GM11168 (cell line): ENCODE measurements around the gene CHN1.

ENCODE experiments used
- in situ Hi-C: fragments of 300-500 bp; cut with MboI; formaldehyde crosslinking; loops from one replicate; pipeline ENCODE4 v1.12.0; 2022; ENCODE audit warnings: low sequenced_read_pairs; ENCODE audit not compliant: unreplicated experiment

Gene CHN1

DNA sequence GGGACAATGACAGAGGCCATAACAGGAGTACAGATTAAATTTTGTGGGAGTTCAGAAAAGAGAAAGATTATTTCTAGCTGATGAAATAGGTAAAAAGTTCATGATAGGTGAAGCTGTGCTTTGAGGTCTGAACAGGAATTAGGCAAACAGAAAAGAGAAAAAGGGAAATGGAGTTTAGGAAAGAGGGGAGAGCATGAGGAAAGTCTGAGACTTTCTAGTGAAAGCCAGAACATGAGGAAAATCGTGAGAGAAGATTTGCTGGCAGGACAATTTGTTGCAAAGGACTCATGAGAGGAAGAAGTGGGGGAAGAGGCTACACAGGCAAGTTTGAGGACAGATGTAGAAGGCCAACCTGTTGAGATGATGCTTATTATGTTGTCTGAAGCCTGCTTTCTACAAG is 6.3 kb upstream of the CHN1 start:
- in situ Hi-C loops = no loop called here

DNA sequence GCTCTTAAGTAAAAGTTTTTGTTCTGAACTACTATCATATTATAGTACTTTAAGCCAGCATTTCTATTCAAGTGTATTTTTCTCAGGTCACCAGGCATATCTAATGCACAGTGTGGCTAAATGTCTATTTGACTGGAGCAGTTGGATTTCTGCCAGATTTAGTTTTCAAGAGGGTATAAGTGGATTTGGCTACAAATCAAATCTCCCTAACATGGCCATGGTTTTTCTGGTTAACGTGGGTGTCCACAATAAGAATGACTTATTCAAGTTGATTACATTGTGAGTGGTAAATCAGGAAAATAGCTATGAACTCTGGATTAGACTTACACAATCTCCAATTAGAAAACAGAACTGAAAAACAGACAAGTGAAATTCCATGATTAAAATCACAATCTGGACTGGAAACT is 5.7 kb upstream of the CHN1 start:
- in situ Hi-C loops = no loop called here

DNA sequence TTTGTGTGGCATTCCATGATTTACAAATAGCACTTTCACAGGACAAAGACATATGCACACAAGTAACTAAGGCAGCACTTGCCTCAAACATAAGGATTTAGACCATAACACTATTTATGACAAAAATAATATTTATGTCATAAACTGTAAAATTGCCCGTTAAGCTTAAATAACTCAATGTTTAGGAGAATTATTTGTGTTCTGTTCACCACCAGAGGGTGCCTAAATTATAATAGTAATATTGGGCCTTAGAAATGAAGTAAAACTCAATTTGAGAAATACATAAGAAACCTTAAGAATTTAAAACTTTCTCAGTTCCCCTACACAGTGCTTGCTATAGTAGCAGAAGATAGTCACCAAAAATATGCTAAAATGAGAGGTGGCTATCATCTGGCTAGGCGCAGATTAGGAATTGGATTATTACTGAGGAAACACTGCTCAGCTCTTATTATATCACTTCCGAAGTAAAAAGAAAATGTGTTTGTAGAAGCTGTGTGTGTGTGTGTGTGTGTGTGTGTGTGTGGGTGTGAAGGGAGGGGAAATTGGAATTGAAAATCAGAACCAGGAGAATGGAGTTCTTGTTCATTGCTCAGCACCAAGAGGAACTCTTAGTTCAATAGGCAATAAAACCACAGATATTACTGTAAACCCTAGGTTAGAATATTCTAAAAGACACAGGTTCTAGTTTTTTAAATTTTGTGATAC is 4.9 kb upstream of the CHN1 start:
- in situ Hi-C loops = no loop called here

DNA sequence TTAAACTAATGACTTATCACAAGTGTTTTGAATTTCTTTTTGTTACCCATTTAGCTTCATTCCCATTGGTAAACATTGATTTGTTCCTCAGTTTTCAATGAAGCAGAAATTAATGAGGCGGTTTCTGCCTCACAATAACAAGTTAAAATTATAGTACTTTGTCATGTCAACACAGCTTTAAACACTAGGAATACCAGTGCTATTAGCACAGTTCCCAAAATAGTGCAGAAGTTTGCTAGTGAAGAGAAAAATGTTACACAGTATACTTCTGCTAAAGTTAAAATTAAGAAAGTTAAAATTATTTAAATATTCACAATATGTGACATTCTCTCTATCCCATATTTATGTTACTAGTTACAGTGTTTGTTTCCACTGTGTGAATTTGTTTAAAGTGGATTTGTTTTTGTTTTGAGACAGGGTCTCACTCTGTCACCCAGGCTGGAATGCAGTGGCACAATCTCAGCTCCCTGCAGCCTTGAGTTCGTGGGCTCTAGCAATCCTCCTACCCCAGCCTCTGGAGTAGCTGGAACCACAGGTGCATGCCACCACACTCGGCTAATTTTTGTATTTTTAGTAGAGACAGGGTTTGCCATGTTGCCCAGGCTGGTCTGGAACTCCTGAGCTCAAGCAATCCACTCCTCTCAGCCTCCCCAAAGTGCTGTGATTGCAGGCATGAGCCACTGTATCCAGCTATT is 3.8 kb upstream of the CHN1 start:
- in situ Hi-C loops = no loop called here

DNA sequence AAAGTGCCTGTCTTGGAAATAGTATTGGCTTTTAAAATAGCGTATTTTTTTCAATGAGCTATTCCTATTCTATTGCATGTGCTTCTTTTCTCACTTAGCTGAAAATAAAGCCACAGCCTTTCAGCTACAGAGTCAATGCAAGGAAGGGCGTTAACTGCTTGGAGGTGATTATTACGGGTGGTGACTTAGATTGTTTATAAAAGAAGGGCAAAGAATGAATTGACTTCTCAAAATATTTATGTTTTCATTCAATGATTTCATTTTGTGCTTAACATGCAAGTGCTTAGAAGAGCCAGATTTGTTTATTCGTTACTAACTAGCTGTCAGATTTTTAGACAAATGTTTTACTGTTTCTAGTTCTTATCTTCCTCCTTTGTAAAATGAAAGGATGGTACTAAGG is 2.8 kb upstream of the CHN1 start:
- in situ Hi-C loops = no loop called here

DNA sequence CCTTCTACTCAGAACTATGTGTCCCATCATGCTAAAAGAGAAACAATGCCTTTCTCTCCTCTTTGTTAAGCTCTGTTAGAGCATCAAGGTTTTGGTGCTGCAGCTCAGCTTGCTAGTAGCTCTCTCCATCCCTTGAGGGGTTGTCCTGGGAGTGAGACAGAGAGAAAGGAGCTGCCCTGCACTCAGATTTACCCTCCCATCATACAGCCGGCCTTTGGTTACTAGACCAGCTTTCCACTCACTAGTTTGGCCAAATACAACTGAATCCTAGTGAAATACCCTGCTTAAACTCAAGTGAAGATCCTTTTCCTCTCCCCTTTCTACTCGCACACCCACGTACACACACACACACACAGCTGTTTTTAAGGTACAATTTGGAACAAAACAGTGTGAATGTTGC is 2.3 kb upstream of the CHN1 start:
- in situ Hi-C loops = no loop called here

DNA sequence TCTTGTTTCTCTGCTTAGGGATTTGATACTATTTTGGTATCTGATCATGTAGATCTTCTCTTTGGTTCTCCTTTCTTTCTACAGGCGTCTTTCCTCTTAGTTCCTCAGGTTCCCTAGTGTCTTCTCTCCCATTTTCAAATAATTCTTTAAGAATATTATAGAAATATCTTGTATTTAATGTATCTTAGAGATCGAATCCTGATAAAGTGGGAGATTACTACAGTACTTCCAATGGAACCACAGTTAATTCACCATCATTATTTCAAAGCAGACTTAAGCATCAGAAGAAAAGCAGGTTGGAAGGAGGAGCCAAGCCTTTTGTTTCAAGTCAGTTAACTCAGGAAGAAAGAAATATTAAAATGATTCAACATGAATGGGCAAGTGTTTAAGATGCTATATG is 1.1 kb upstream of the CHN1 start:
- in situ Hi-C loops = no loop called here

DNA sequence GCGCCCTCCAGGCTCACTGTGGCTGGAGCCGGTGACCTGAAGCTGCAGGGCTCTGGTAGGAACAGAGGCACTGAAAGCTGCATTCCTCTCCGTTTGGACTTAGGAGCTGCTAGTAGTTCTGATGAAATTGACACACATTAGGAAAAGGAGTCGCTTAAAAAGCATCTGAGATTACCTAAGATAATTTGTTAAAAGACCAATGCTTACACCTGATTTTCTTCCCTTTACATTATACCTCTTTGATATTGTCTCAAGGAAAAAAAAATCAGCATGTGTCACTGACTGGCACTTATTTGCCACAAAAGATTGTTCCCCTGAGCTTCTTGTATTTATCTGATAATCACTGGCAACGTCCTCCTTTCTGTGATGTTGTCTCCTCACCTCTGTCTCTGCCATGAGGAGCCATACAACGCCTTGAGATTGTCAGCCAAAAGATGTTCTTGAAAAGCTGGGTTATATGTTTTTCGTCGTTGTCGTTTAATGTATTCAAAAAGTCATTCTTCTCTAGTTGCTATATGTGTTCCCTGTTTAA is 618 bp upstream of the CHN1 start:
- in situ Hi-C loops = no loop called here

DNA sequence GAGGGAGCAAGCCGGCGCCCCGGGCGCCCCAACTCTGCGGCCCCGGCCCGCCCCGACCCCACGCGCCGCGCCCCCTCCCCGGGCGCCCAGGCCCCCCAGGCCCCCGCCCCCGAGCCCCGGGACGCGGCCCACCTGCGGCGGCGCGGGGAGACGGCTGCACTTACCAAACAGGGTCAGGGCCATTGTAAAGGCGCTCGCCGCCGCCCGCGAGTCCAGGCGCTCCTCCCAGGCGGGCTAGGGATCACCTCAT is 526 bp downstream of the CHN1 start:
- in situ Hi-C loops = no loop called here

DNA sequence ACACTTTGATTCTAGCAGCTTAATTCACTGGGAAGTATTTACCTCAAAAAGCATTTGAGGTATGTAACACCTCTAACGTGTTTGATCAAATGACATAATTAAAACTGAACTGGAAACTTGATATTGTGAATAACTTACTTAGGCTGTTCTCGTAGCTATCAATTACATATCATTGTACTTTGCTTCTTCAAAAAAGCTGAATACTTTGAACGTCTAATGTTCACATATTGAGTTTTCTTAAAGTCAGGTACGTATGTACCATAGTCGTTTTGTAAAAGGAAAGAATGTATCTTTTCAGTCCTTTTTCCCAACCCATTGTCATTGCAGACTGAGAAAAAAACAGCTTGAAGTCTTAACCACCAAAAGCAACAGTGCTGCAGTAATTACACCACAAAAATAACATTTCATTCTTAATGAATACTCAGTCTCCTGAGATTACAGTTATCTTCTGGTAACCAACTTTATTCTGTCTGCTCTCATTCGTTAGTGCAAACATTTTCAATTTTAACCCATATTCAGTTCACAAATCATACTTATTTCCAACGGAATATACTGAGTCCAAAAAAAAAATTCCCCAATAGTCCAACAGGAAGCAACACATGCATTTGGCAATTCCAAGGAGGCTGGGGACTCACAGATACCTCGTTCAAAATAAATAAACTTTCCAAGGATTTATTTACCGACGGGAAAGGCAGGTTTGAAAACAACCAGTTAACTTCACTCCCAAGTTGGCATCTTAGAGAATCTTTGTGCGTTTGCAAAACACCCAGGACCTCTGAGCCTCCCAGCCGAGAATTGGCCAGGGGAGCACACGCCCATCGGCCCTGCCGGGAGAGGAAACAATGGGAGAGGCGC is 1.1 kb downstream of the CHN1 start:
- in situ Hi-C loops = no loop called here

DNA sequence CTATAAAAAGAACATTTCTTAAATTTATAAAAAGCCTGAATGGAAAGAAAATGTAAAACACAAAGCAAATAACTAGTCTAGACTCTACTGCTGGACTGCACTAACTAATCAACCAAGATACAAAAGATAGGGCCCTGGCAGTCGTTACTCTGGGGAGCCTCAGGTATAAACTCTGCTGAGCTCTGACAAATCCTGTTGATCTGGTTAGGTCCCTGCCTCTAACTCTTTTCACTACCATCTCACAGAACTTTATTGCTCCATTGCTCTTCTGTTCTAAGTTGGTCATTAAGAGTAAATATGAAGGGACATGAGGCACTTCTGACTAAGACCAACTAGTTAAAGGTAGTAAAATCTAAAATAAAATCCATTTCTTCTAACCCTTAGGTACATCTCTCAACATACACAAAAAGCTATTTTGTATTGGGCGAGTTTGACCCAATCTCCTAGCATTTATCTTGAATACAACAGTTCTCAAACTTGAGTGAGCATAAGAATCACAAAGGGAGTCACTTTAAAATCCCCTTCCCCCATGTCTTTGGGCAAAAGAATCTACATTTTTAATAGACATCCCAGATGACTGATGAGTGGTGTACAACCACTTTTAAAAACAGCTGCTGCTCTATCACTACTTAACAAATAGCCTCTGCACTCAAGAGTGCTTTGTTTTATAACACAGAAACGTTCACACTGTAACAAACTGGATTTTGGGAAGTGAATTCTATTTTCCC is 2.5 kb downstream of the CHN1 start:
- in situ Hi-C loops = no loop called here

DNA sequence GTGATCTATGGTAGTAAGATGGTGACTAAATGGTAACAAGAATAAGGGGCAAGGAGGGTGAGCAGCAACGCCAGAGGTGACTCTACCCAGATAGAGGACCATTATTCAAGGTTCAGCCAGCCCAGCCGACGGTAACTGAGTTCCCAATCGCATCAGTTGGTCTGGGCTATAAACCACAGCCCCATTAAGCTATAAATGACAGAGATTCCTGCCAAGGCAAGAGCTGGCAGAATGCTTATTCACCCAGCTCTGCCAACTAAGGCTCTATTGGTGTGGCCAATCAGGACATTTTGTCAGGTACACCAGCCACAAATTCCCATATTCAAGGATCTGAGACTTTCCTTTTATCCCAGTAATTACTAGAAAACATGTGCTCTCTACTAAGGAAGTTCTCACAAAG is 3.6 kb downstream of the CHN1 start:
- in situ Hi-C loops = no loop called here

DNA sequence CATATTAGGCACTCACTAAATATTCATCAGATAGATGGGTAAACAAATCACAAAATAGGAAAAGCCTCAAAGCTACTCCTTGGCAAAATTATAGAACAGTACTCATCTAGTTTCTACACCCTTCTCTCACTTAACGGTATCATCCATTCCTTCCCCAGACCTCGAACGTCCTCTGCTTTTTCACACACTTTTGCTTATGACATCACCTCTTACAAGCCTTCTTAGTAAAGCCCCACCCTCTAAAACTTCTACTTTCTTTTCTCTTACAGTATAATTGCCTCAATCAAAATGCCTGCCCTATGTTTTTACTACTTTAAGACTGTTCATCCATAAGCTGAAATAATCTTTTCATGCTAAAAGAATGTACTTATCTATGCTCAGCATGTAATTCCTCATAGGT is 8.1 kb downstream of the CHN1 start:
- in situ Hi-C loops = no loop called here

DNA sequence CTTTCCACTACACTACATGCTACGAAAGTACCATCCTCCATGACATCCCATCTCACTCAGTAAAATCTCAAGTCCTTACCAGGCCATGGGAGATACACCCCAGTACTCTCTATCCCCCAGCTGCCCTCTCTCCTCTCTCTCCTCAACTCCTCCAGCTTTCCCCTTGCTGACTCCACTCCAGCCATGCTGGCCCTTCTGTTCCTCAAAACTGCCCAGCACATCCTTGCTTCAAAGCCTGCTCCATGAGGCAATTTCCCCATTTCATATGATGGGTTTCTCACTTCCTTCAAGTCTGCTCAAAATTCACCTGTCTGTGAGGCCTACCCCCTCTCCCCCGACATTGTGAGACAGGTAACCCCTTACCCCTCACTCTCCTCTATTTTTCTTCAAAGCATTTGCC is 8.6 kb downstream of the CHN1 start:
- in situ Hi-C loops = no loop called here

DNA sequence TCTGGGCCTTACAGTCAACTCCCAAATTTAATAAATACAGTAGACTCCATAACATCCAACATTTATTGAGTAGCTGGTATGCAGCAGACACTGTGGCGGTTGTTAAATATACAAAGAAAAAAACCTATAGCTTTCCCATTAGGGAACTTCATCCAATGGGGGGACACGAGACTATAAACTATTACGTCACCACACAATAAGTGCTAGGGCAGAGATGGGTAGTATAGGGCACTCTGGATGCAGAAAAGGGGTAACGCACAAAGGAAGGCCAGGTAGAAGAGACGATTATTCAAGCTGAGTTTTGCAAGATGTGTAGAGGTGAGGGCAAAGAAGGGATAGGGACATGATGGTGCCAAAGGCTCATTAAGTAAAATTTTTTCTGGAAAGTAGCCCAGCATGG is 10.8 kb downstream of the CHN1 start:
- in situ Hi-C loops = no loop called here

DNA sequence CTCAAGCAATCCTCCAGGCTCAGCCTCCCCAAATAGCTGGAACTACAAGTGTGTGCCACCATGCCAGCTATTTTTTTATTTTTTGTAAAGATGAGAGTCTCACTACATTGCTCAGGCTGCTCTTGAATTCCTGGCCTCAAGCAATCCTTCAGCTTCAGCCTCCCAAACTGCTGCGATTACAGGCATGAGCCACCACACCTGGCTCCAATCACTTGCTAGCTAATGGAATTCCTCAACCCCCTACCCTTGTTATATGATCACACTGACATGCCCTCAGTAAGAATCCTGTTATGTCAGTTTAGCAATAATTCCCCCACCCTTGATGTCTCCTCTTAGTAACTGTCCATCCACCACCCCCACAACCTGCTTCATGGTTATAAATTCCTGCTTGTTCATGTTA is 12.3 kb downstream of the CHN1 start:
- in situ Hi-C loops = no loop called here

DNA sequence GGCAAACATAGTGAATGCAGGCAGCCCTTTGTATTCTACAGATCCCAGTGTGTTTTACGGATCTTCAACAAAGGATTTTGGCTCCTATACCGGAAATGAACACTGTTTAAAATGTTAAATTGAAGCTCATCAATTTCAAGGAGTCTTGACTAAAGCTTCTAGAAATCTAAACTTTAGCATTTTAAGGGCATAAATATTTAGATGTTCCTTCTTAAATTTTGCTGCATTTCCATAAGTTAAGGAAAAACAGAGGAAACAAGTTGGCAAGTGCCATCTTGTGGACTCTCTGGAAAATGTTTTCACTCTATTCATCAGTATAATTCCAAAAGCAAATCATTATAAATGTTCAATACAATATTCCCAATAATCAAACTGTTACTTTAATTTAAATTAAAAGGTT is 19.6 kb downstream of the CHN1 start:
- in situ Hi-C loops = loop anchor here (10.0 kb wide), 1 partner anchor 241 kb away; no protein-coding TSS in a partner anchor

DNA sequence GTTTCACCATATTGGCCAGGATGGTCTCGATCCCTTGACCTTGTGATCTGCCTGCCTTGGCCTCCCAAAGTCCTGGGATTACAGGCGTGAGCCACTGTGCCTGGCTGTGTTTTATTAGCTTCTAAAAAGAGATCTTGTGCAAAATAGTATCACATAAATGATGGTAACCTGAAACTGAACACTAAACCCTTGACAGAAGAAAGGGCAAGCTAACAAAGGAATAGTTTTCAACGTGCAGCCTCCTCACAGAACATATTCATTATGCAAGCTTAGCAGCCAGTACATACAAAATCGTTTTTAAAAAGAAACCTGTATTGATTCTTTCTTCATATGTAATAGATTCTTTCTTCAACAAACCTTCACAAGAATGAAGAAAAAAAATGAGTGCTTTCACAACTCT is 20.6 kb downstream of the CHN1 start:
- in situ Hi-C loops = loop anchor here (10.0 kb wide), 1 partner anchor 240 kb away; no protein-coding TSS in a partner anchor

DNA sequence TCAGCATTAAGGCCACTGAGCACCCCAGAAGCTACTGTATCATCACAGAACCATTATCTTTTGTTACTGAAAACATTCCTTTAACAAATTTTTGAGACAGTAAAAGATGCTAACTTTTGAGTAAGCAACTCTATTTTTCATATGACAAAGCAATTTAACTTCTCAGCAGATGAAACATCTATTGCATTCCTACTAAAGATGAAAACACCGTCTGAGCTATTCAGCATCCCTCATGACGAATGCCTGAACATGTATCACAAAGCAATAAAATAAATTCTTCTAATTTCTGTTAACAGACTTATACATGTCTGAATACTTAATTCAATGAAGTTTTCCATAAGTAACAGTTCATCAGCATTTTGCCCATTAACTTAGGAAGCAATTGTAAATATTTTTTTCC is 23.9 kb downstream of the CHN1 start:
- in situ Hi-C loops = loop anchor here (10.0 kb wide), 1 partner anchor 237 kb away; no protein-coding TSS in a partner anchor

DNA sequence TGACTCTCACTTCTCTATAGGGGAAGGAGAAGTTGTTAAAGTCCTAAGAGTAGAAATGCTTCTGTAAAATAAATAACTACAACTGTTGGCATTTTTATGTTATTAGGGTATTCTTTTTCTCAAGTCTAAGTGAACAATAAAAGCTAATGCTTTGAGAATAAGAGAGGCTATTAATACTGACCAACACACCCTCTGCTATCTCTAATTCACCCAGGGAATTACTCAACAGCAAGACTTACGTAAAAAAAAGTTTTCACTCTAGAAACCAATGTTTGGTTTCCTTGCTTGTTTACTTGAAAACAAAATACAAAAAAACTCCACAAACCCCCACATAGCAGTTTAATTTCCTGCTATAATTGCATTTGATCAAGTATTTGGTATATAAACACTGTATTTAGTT is 25.2 kb downstream of the CHN1 start:
- in situ Hi-C loops = loop anchor here (10.0 kb wide), 1 partner anchor 235 kb away; no protein-coding TSS in a partner anchor
